Activated CD8-positive, alpha-beta memory T cell treated with anti-CD3 and anti-CD28 coated beads, Interleukin-2, amount 50 U/mL, for 24 hours (primary cell): ENCODE data around the gene HMGN3.

Source experiments
- DNase-seq: peaks from one replicate; pipeline ENCODE4 v3.0.0-alpha.2; 2020; ENCODE audit errors: extremely low read depth

HMGN3 gene

GRCh38 chr6:79184641-79185040 lies 49.8 kb downstream of the HMGN3 start:
- DNase-seq, result no peak

GRCh38 chr6:79184086-79184485 lies 50.4 kb downstream of the HMGN3 start:
- DNase-seq, result no peak

- no peak for DNase-seq
Observed at GRCh38 chr6:79180052-79180451, 54.4 kb downstream of the HMGN3 start.

- DNase-seq, result no peak
Observed at GRCh38 chr6:79173378-79173777, 61.1 kb downstream of the HMGN3 start.

- no peak for DNase-seq
Observed at GRCh38 chr6:79170959-79171358, 63.5 kb downstream of the HMGN3 start.

GRCh38 chr6:79170431-79170830 lies 64.1 kb downstream of the HMGN3 start:
- no peak for DNase-seq

GRCh38 chr6:79168695-79168980 lies 65.8 kb downstream of the HMGN3 start:
- DNase-seq, result no peak

- DNase-seq, result no peak
Observed at GRCh38 chr6:79167931-79168694, 66.4 kb downstream of the HMGN3 start.

GRCh38 chr6:79159846-79160245 lies 74.6 kb downstream of the HMGN3 start:
- no peak for DNase-seq

- no peak for DNase-seq
Observed at GRCh38 chr6:79158856-79159516, 75.5 kb downstream of the HMGN3 start.

GRCh38 chr6:79157961-79158644 lies 76.4 kb downstream of the HMGN3 start:
- DNase-seq, result no peak

- DNase-seq, result no peak
Observed at GRCh38 chr6:79152269-79152737, 82.2 kb downstream of the HMGN3 start.
